Activated CD8-positive, alpha-beta memory T cell treated with anti-CD3 and anti-CD28 coated beads, Interleukin-2, amount 50 U/mL, for 48 hours (primary cell): ENCODE results near the gene USP33.
"Not testable (repeated sequence)": the region's sequence is repeated elsewhere in the genome, so short reads cannot be mapped to it uniquely, and the experiment has no call there.

ENCODE experiments used
- DNase-seq: peaks from one replicate; pipeline ENCODE4 v3.0.0-alpha.2; 2020

Gene USP33

GRCh38 chr1:77668924-77669449 is 90.7 kb downstream of the USP33 start:
- no peak for DNase-seq

GRCh38 chr1:77664939-77665516 is 94.6 kb downstream of the USP33 start:
- no peak for DNase-seq

- no peak for DNase-seq
Measured at GRCh38 chr1:77661696-77662095, 98.0 kb downstream of the USP33 start.

- no peak for DNase-seq
Measured at GRCh38 chr1:77659879-77660593, 99.6 kb downstream of the USP33 start.

GRCh38 chr1:77658271-77658670 is 101.4 kb downstream of the USP33 start:
- DNase-seq = no peak

- DNase-seq = no peak
Measured at GRCh38 chr1:77655431-77655974, 104.1 kb downstream of the USP33 start.

GRCh38 chr1:77652970-77653516 is 106.6 kb downstream of the USP33 start:
- no peak for DNase-seq

GRCh38 chr1:77652268-77652667 is 107.4 kb downstream of the USP33 start:
- no peak for DNase-seq

GRCh38 chr1:77649127-77649526 is 110.5 kb downstream of the USP33 start:
- no peak for DNase-seq

GRCh38 chr1:77646224-77646623 is 113.4 kb downstream of the USP33 start:
- not testable (repeated sequence) for DNase-seq
